Transverse colon (tissue), 4 donors: ENCODE results near the gene SF3B3.

Experiments
- EP300 ChIP-seq: sonication (generic); formaldehyde crosslinking; IDR thresholded peaks from one replicate; pipeline ENCODE4 v1.6.1; 2017; ENCODE audit warnings: antibody characterized with exemption, low read depth
- POLR2A ChIP-seq: fragments of 450-650 bp; IDR thresholded peaks from one replicate; pipeline ENCODE4 v1.6.1; 2016; ENCODE audit warnings: antibody characterized with exemption, mild to moderate bottlenecking, moderate library complexity
- POLR2AphosphoS5 ChIP-seq, 3 donors: sonication (generic); formaldehyde crosslinking; IDR thresholded peaks; one replicate each; pipeline ENCODE4 v1.6.1; 2016; ENCODE audit warnings: antibody characterized with exemption in 3 of 3
- TF ChIP-seq, protein P1 (sequence below), 5 experiments: fragments of 200-600 bp in 3 of 5; fragments of 450-650 bp in 2 of 5; sonication (generic) in 3 of 5; IDR thresholded peaks; 1 replicate in 2 of 5; 2 replicates in 3 of 5; pipeline ENCODE4 v1.5.1; 2016 to 2017; ENCODE audit warnings: antibody characterized with exemption in 5 of 5, inconsistent platforms in 3 of 5, mild to moderate bottlenecking in 2 of 5, moderate library complexity in 1 of 5

- TF ChIP-seq, protein P1, sequence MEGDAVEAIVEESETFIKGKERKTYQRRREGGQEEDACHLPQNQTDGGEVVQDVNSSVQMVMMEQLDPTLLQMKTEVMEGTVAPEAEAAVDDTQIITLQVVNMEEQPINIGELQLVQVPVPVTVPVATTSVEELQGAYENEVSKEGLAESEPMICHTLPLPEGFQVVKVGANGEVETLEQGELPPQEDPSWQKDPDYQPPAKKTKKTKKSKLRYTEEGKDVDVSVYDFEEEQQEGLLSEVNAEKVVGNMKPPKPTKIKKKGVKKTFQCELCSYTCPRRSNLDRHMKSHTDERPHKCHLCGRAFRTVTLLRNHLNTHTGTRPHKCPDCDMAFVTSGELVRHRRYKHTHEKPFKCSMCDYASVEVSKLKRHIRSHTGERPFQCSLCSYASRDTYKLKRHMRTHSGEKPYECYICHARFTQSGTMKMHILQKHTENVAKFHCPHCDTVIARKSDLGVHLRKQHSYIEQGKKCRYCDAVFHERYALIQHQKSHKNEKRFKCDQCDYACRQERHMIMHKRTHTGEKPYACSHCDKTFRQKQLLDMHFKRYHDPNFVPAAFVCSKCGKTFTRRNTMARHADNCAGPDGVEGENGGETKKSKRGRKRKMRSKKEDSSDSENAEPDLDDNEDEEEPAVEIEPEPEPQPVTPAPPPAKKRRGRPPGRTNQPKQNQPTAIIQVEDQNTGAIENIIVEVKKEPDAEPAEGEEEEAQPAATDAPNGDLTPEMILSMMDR (IDR thresholded peaks at IDR 0.05) = no peak
- TF ChIP-seq POLR2A = no peak
- TF ChIP-seq POLR2AphosphoS5 (IDR thresholded peaks at IDR 0.05) = no peak
- no peak for TF ChIP-seq EP300
Measured at GRCh38 chr16:70605283-70605657, 81.7 kb downstream of the SF3B3 start.
